GM21723 (cell line): ENCODE measurements around the gene OR4D2.

Experiments
- ATAC-seq: cut with Tn5 transposase; IDR thresholded peaks from one replicate; pipeline ENCODE4 v1.9.1; 2021; ENCODE audit warnings: mild to moderate bottlenecking, moderate library complexity; ENCODE audit not compliant: unreplicated experiment

The OR4D2 gene

GRCh38 chr17:58205936-58206335, 39.2 kb downstream of the OR4D2 start:
- no peak for ATAC-seq

- no peak for ATAC-seq
Measured at GRCh38 chr17:58207451-58207850, 40.7 kb downstream of the OR4D2 start.

- ATAC-seq = no peak
Measured at GRCh38 chr17:58208344-58208743, 41.6 kb downstream of the OR4D2 start.

GRCh38 chr17:58210922-58211321, 44.1 kb downstream of the OR4D2 start:
- no peak for ATAC-seq

- ATAC-seq = no peak
Measured at GRCh38 chr17:58215685-58216084, 48.9 kb downstream of the OR4D2 start.

GRCh38 chr17:58217766-58218165, 51.0 kb downstream of the OR4D2 start:
- ATAC-seq = no peak

GRCh38 chr17:58219007-58219788, 52.4 kb downstream of the OR4D2 start, which contains the start of gene MKS1:
TSS of gene MKS1 (minus strand) at chr17:58219255. CDS start at chr17:58219230, 25 bp downstream.
- ATAC-seq = peak; percentile 94

GRCh38 chr17:58219789-58220183, 53.0 kb downstream of the OR4D2 start:
- no peak for ATAC-seq
